ENCODE results near the gene C4orf46.
"Not testable (repeated sequence)": the region's sequence is repeated elsewhere in the genome, so short reads cannot be mapped to it uniquely, and the experiment has no call there.

The C4orf46 gene
- total RNA-seq = 9.1 to 22.7 (median 11.2) reads per million in 3 experiments

- DNase-seq = no peak
Measured at GRCh38 chr4:158671665-158671914, at the start of gene C4orf46. Gene C4orf46 (minus strand): TSS chr4:158671887. CDS start chr4:158671801, 86 bp downstream.

- no peak for DNase-seq
Measured at GRCh38 chr4:158715802-158716201, 44.1 kb upstream of the C4orf46 start.

GRCh38 chr4:158714937-158715336 is 43.2 kb upstream of the C4orf46 start:
- DNase-seq = no peak

- DNase-seq = not testable (repeated sequence)
Measured at GRCh38 chr4:158712622-158713021, 40.9 kb upstream of the C4orf46 start.

- DNase-seq = no peak
Measured at GRCh38 chr4:158710814-158711213, 39.1 kb upstream of the C4orf46 start.

GRCh38 chr4:158704274-158704673 is 32.6 kb upstream of the C4orf46 start:
- DNase-seq = no peak

- no peak for DNase-seq
Measured at GRCh38 chr4:158688813-158689212, 17.1 kb upstream of the C4orf46 start.

- DNase-seq = no peak
Measured at GRCh38 chr4:158682066-158682465, 10.4 kb upstream of the C4orf46 start.

- DNase-seq = no peak
Measured at GRCh38 chr4:158681629-158682028, 9.9 kb upstream of the C4orf46 start.

- DNase-seq = no peak
Measured at GRCh38 chr4:158678767-158679166, 7.1 kb upstream of the C4orf46 start.

GRCh38 chr4:158676076-158676475 is 4.4 kb upstream of the C4orf46 start:
- DNase-seq = no peak

- no peak for DNase-seq
Measured at GRCh38 chr4:158673633-158674032, 1.9 kb upstream of the C4orf46 start.

GRCh38 chr4:158671915-158672806 is 474 bp upstream of the C4orf46 start, which contains the start of gene ETFDH:
Gene ETFDH (plus strand): TSS chr4:158672296. CDS start chr4:158672457, 161 bp downstream.
- peak; percentile 98 for DNase-seq

GRCh38 chr4:158670975-158671664 is 567 bp downstream of the C4orf46 start:
- DNase-seq = peak; percentile 57

- DNase-seq = no peak
Measured at GRCh38 chr4:158669310-158669709, 2.4 kb downstream of the C4orf46 start.

GRCh38 chr4:158667651-158668198 is 4.0 kb downstream of the C4orf46 start:
- peak; percentile 25 for DNase-seq

GRCh38 chr4:158666892-158667291 is 4.8 kb downstream of the C4orf46 start:
- DNase-seq = no peak

GRCh38 chr4:158664806-158665205 is 6.9 kb downstream of the C4orf46 start:
- no peak for DNase-seq

GRCh38 chr4:158663707-158664625 is 7.7 kb downstream of the C4orf46 start:
- not testable (repeated sequence) for DNase-seq

- DNase-seq = not testable (repeated sequence)
Measured at GRCh38 chr4:158663255-158663654, 8.4 kb downstream of the C4orf46 start.

- no peak for DNase-seq
Measured at GRCh38 chr4:158657291-158657690, 14.4 kb downstream of the C4orf46 start.

GRCh38 chr4:158656439-158656838 is 15.2 kb downstream of the C4orf46 start:
- DNase-seq = no peak

- no peak for DNase-seq
Measured at GRCh38 chr4:158652920-158653319, 18.8 kb downstream of the C4orf46 start.
